GM19438 (cell line): ENCODE results near the gene ATP2A2.
A peak's percentile ranks its signal among the peaks of the same experiment; 100 is the strongest.
"Not testable (repeated sequence)": the region's sequence is repeated elsewhere in the genome, so short reads cannot be mapped to it uniquely, and the experiment has no call there.

ENCODE experiments used
- ATAC-seq: cut with Tn5 transposase; IDR thresholded peaks from one replicate; pipeline ENCODE4 v1.9.1; 2021; ENCODE audit warnings: low read depth; ENCODE audit not compliant: unreplicated experiment

The ATP2A2 gene

GRCh38 chr12:110280779-110281548, at the start of gene ATP2A2:
TSS of gene ATP2A2 (plus strand) at chr12:110281247. CDS start at chr12:110281790, 543 bp downstream.
- ATAC-seq, result peak; percentile 79

- ATAC-seq, result no peak
Measured at GRCh38 chr12:110233212-110233903, 47.7 kb upstream of the ATP2A2 start.

GRCh38 chr12:110234331-110234751, 46.7 kb upstream of the ATP2A2 start:
- ATAC-seq, result no peak

- ATAC-seq, result no peak
Measured at GRCh38 chr12:110234755-110235154, 46.3 kb upstream of the ATP2A2 start.

DNA sequence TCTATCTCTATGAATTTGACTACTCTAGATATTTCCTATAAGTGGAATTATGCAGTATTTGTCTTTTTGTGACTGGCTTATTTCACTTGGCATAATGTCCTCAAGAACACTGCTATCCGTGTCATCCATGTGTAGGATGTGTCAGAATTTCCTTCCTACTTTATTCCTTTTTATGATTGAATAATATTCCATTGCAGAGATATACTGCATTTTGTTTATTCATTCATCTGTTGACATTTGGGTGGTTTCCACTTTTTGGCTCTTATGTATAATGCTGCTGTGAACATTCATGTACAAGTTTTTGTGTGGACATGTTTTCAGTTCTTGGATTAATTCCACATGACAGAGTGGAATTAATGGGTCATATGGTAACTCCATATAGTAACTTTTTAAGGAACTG, 45.7 kb upstream of the ATP2A2 start:
- no peak for ATAC-seq

DNA sequence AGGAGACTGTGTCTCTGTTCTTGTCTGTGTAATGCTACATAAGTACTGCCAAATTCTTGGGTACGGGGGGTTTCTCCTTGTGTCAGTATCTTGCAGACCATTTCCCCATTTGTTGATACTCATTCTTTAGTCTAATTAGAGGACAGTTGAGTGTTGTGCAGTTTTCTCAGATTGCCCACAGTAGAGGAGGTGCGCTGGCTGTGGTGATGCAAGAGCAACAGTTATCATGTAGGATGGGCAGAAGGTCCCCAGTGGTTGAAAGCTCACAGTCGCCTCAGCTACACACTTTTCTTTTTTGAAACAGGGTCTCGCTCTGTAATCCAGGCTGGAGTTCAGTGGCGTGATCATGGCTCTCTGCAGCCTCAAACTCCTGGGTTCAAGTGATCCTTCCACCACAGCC, 37.8 kb upstream of the ATP2A2 start:
- ATAC-seq, result no peak

DNA sequence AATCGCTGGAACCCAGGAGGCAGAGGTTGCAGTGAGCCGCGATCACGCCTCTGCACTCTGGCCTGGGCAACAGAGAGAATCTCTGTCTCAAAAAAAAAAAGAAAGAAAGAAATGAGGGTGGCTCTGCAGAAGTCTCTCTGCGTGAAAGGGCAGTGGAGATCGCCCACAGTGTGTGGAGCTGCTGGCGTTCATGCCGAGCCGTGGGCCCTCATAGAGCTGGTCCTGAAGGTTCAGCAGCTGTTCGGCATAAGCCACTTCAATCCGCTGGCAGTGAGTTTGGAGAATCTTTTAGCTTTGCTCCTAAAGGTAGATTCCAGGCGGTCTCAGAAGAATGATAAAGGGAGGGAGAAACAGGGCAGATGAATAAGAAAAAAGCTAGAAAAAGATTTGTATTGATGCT, 36.7 kb upstream of the ATP2A2 start:
- ATAC-seq, result no peak

- no peak for ATAC-seq
Measured at GRCh38 chr12:110244829-110245228, 36.2 kb upstream of the ATP2A2 start.

GRCh38 chr12:110245369-110245772, 35.7 kb upstream of the ATP2A2 start:
- no peak for ATAC-seq

GRCh38 chr12:110246636-110247339, 34.3 kb upstream of the ATP2A2 start:
- no peak for ATAC-seq

GRCh38 chr12:110247340-110248095, 33.5 kb upstream of the ATP2A2 start:
- no peak for ATAC-seq

- no peak for ATAC-seq
Measured at GRCh38 chr12:110248096-110248447, 33.0 kb upstream of the ATP2A2 start.

DNA sequence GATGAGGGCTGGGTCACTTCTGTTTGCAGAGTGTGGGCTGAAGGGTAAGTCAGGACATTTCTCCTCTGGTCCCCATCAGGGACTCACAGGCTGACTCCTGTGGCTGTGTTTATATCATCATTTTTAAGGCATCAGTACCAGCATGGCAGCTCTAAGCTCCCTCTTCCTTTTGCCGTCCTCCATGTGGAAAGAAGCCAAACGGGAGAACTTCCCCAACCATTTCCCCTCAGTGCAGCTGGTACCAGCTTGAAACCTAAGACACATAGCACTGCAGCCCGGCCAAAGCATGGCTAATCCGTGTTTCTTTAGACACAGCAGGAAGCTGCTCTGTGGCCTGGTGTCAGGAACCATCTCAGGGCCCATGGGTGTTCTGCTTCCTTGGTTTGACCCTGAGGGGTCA, 31.9 kb upstream of the ATP2A2 start:
- no peak for ATAC-seq

DNA sequence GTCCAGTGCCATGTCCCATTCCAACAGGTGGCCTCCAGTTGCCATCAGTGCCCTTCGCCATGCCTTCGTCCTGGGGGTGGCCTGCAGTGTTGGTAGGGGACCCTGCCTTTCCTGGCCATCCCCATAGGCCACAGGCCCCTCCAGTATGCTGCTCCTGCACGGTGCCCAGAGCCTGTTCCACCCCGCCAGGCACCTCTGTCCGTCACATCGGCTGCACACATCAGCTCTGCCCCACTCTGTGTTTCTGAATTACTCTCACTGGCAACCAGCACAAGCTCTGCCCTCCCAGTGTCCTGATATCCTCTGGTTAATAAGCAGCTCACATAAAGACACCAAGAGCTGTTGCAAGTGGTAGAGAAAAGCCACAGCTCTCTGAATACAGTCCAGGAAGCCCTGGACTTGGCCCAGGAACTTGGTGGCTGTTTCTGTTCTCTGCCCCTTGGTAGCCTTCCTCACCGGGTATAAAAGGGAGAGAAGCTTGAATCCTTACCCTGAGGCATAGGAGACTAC, 31.3 kb upstream of the ATP2A2 start:
- no peak for ATAC-seq

- ATAC-seq, result no peak
Measured at GRCh38 chr12:110251381-110251780, 29.7 kb upstream of the ATP2A2 start.

DNA sequence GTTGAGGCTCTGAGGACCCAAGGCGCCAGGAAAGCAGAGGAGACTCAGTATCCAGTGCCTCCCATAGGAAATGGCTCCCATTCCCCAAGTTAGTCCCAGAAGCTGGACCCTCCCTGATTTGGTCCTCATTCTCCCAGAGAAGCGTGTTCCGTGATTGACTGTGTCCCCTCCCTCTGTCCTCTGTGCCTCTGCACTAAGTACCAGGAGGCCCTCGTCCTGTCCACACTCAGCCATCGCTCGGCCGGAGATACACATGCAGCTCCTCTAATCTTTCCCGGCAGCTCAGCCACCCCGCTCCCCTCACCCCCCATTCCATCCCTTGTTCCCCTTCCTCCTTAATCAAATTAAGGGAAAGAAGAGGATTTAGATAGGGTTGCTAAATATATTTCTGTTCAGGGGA, 28.3 kb upstream of the ATP2A2 start:
- ATAC-seq, result no peak

DNA sequence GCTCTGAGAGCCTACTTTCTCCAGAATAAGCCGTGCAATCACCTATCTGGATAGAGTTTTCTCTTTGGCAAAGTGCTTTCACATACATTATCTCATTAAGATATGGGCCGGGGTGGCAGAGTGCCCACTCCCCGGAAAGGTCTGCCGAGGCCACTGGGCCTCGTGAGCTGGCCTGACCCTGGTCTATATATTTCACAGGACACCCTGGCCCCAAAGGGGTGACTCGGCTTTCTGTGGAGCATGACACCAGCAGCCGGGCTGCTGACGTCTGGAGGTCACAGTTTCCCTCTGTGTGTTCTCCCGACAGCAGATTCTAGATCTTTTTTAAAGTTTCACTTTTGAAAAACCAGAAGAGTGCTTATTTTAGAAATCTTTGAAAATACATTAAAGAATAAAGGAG, 27.9 kb upstream of the ATP2A2 start:
- no peak for ATAC-seq

- no peak for ATAC-seq
Measured at GRCh38 chr12:110254971-110255540, 26.0 kb upstream of the ATP2A2 start.

GRCh38 chr12:110255890-110256456, 25.1 kb upstream of the ATP2A2 start:
- ATAC-seq, result not testable (repeated sequence)
